Spleen (tissue), 7 donors: ENCODE measurements around the gene ERMARD.

Experiments
- CTCF ChIP-seq, 11 experiments: fragments of 200-600 bp in 7 of 11; fragments of 450-650 bp in 4 of 11; sonication (generic) in 4 of 11; IDR thresholded peaks in 8 of 11; conservative IDR thresholded peaks in 3 of 11; 1 replicate in 7 of 11; 2 replicates in 4 of 11; pipeline versions ENCODE4 v1.4.0 to v1.8.0; 2016 to 2021; ENCODE audit warnings: antibody characterized with exemption in 11 of 11, inconsistent platforms in 4 of 11, mild to moderate bottlenecking in 1 of 11
- POLR2A ChIP-seq, 3 donors: fragments of 450-650 bp; IDR thresholded peaks; one replicate each; pipeline ENCODE4 v1.5.1; 2017; ENCODE audit warnings: antibody characterized with exemption in 3 of 3, mild to moderate bottlenecking in 1 of 3
- POLR2AphosphoS5 ChIP-seq, 3 donors: sonication (generic); formaldehyde crosslinking; IDR thresholded peaks; one replicate each; pipeline ENCODE4 v1.5.1; 2017; ENCODE audit warnings: antibody characterized with exemption in 3 of 3
- donor health status: DM: no; HTN: no; CAD: no; lungs with moderate emphysema.
- donor health status: DM: no; HTN: no; CAD: no.
- donor health status: DM: no; HTN: no; CAD: no.

- TF ChIP-seq CTCF (IDR thresholded peaks at IDR 0.05 in 8 of 11, conservative IDR thresholded peaks at IDR 0.05 in 3 of 11) (no peak), POLR2A (IDR thresholded peaks at IDR 0.05) (no peak), POLR2AphosphoS5 (IDR thresholded peaks at IDR 0.05) (no peak)
Observed at GRCh38 chr6:169793408-169793807, 42.0 kb downstream of the ERMARD start.
